Thyroid gland (tissue), 4 donors: ENCODE measurements around the gene COTL1.

Experiments used
- CTCF ChIP-seq, 6 experiments: fragments of 200-600 bp in 3 of 6; fragments of 450-650 bp in 3 of 6; sonication (generic) in 3 of 6; IDR thresholded peaks; one replicate each; pipeline ENCODE4 v1.5.1; 2016 to 2019; ENCODE audit warnings: antibody characterized with exemption in 6 of 6, mild to moderate bottlenecking in 2 of 6, inconsistent platforms in 1 of 6, moderate library complexity in 1 of 6
- POLR2A ChIP-seq, 2 donors: fragments of 450-650 bp; IDR thresholded peaks; one replicate each; pipeline ENCODE4 v1.6.1; 2017; ENCODE audit warnings: antibody characterized with exemption in 2 of 2, mild to moderate bottlenecking in 2 of 2, moderate library complexity in 1 of 2

- TF ChIP-seq POLR2A (IDR thresholded peaks at IDR 0.05) (no peak), CTCF (IDR thresholded peaks at IDR 0.05) (peak in 3 of 6 experiments; percentile 13 to 37 (median 31))
Measured at GRCh38 chr16:84606081-84606875, 11.6 kb downstream of the COTL1 start.
